Measurements from ENCODE around the gene FNIP2. TPM values are rescaled to one million over a fixed set of nuclear protein-coding genes. Genes with fewer than 3 reads are reported as not detected.

The FNIP2 gene
- total RNA-seq, 1 experiment from 2014 or later, result 35.3 TPM

DNA sequence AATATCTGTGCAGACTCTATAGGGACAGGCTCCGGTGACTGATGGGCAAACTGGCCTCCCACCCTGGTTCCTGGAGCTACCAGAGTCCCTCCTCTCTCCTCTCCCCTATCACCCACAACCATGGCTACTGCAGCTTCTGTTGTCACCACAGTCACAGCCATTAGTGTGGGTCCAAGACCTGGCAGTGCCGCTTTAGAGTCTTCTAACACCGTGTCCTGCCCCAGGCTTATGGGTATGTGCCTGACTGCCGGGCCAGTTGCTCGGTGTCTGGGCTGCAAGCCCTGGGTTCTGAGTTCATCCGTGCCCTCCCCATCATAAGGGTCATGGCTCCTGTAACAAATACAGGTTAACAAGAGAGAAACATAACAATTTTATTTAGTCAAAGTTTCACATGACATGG is 85.4 kb downstream of the FNIP2 start:
- TF ChIP-seq, protein P1, sequence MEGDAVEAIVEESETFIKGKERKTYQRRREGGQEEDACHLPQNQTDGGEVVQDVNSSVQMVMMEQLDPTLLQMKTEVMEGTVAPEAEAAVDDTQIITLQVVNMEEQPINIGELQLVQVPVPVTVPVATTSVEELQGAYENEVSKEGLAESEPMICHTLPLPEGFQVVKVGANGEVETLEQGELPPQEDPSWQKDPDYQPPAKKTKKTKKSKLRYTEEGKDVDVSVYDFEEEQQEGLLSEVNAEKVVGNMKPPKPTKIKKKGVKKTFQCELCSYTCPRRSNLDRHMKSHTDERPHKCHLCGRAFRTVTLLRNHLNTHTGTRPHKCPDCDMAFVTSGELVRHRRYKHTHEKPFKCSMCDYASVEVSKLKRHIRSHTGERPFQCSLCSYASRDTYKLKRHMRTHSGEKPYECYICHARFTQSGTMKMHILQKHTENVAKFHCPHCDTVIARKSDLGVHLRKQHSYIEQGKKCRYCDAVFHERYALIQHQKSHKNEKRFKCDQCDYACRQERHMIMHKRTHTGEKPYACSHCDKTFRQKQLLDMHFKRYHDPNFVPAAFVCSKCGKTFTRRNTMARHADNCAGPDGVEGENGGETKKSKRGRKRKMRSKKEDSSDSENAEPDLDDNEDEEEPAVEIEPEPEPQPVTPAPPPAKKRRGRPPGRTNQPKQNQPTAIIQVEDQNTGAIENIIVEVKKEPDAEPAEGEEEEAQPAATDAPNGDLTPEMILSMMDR (IDR thresholded peaks at IDR 0.05; ENCODE audit: unreplicated experiment), result no peak
- Mint-ChIP-seq H3K36me3 (ENCODE audit: insufficient read depth, unreplicated experiment) (peaks cover 7% of the 10 kb centered on the region), H3K27ac (ENCODE audit: unreplicated experiment) (no peak overlapping the region), H3K27me3 (ENCODE audit: unreplicated experiment) (no peaks in the 10 kb centered on the region), H3K4me1 (ENCODE audit: low read depth, unreplicated experiment) (peaks cover 10% of the 10 kb centered on the region), H3K9me3 (ENCODE audit: low read depth, unreplicated experiment) (no peaks in the 10 kb centered on the region), H3K4me3 (ENCODE audit: low read depth, unreplicated experiment) (no peak overlapping the region)
- DNase-seq, result no peak
- intact Hi-C loops (cut with micrococcal nuclease; ENCODE audit: unreplicated experiment), result no loop called here
- BruUV-seq (replicated peaks), result no TSS peak
- CTCF ChIA-PET, result interaction anchor here (0.7 kb wide), 1 partner anchor 73 kb away, joined by 3 read pairs; no protein-coding TSS in a partner anchor

DNA sequence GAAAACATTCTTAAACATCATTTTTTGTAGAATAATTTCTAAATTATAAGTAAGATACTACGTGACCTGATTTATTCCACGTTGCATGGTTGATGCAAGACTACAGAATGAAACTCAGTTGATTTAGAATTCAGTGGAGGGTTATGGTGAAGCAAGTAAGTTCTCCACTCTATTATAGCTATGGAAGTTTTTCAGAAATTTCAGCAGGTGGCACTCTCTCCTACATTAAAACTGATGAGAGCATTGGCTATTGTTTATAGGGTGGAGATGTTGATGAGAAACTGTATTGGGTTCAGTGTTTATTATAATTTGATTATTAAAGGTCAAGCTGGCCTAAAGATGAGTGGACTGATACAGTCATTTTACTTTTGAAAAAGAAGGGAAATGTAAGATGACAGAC is 88.0 kb downstream of the FNIP2 start:
- H3K27me3 Mint-ChIP-seq (ENCODE audit: unreplicated experiment), result no peaks in the 10 kb centered on the region
- H3K36me3 Mint-ChIP-seq (ENCODE audit: insufficient read depth, unreplicated experiment), result peaks cover 7% of the 10 kb centered on the region
- TF ChIP-seq, protein P1 (IDR thresholded peaks at IDR 0.05; ENCODE audit: unreplicated experiment), result no peak
- intact Hi-C loops (cut with micrococcal nuclease; ENCODE audit: unreplicated experiment), result loop anchor here (1.0 to 5.0 kb wide), 4 partner anchors 318 to 590 kb away; no protein-coding TSS in a partner anchor
- no peaks in the 10 kb centered on the region for H3K4me1 Mint-ChIP-seq (ENCODE audit: low read depth, unreplicated experiment)
- no peaks in the 10 kb centered on the region for H3K9me3 Mint-ChIP-seq (ENCODE audit: low read depth, unreplicated experiment)
- no TSS peak for BruUV-seq (replicated peaks)
- no peak overlapping the region for H3K27ac Mint-ChIP-seq (ENCODE audit: unreplicated experiment)
- no peak for DNase-seq
- no peak overlapping the region for H3K4me3 Mint-ChIP-seq (ENCODE audit: low read depth, unreplicated experiment)
- CTCF ChIA-PET, result interaction anchor here (0.8 to 1.1 kb wide), 4 partner anchors 11 to 607 kb away, joined by 3 to 4 read pairs (median 3); no protein-coding TSS in a partner anchor

DNA sequence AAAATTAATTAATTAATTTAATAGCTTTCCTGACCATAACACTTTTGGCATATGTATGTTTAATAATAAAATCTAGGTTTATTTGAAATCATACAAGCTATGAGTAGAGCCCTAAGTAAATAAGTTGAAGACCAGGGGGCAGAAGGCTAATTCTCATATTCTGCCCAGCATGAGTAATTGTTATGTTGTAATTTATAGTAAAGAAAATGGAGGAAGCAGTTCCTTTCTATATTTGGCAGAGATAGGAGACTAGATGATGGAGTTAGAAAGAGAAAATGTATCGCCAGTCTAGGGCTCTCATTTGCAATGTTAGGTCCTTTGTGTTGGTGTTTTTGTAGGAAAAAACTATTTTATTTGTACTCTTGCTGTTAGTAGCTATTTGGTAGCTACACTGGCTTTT is 89.1 kb downstream of the FNIP2 start:
- CTCF ChIA-PET, result no interaction called here

DNA sequence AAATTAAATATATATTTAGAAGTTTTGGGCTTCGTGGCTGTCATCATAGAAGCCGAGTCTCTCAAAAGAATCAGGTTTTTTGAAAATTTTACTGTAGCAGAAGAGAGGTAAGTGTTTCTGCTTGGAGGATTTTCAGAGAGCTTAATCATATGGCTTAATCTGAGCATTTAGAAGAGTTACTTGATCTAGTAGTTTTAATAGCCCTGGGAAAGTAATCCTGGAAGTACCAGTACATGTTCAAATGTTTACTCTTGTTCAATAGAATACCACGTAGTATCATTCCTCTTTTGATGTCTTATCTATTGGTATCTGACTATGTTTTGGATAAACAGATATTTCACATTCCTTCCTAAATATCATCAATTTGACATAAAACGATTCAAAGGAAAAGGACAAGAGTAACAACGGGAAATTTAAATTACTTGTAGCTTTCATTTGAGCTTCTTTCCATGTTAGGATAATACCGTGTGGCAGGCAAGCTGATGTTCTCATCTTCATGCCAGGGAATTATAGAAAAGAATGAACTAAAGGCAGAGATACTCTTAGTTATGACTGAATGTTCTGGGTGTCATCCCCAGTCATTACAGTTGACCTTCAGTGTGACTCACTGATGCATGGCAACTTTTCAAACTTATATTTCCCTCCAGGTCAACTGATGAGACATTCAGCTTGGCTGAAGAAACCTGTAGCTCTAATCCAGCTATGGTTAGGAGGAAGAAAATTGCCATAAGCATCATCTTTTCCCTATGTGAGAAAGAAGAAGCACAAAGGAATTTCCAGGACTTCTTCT is 89.8 kb downstream of the FNIP2 start:
- no peak for DNase-seq
- Mint-ChIP-seq H3K4me1 (ENCODE audit: low read depth, unreplicated experiment) (no peaks in the 10 kb centered on the region), H3K36me3 (ENCODE audit: insufficient read depth, unreplicated experiment) (peaks cover 12% of the 10 kb centered on the region), H3K27ac (ENCODE audit: unreplicated experiment) (no peak overlapping the region), H3K9me3 (ENCODE audit: low read depth, unreplicated experiment) (no peaks in the 10 kb centered on the region), H3K4me3 (ENCODE audit: low read depth, unreplicated experiment) (no peak overlapping the region), H3K27me3 (ENCODE audit: unreplicated experiment) (no peaks in the 10 kb centered on the region)
- BruUV-seq (replicated peaks), result no TSS peak
- intact Hi-C loops (cut with micrococcal nuclease; ENCODE audit: unreplicated experiment), result loop anchor here (5.0 kb wide), 1 partner anchor 589 kb away; no protein-coding TSS in a partner anchor
- TF ChIP-seq, protein P1 (IDR thresholded peaks at IDR 0.05; ENCODE audit: unreplicated experiment), result no peak
- CTCF ChIA-PET, result no interaction called here

More for the DNA sequence above, 89.1 kb downstream of the FNIP2 start:
- no peaks in the 10 kb centered on the region for H3K4me1 Mint-ChIP-seq (ENCODE audit: low read depth, unreplicated experiment)
- no peak overlapping the region for H3K4me3 Mint-ChIP-seq (ENCODE audit: low read depth, unreplicated experiment)
- peaks cover 9% of the 10 kb centered on the region for H3K36me3 Mint-ChIP-seq (ENCODE audit: insufficient read depth, unreplicated experiment)
- no TSS peak for BruUV-seq (replicated peaks)
- H3K27me3 Mint-ChIP-seq (ENCODE audit: unreplicated experiment), result no peaks in the 10 kb centered on the region
- intact Hi-C loops (cut with micrococcal nuclease; ENCODE audit: unreplicated experiment), result loop anchor here (1.0 to 5.0 kb wide), 4 partner anchors 317 to 589 kb away; no protein-coding TSS in a partner anchor
- no peak for DNase-seq
- no peaks in the 10 kb centered on the region for H3K9me3 Mint-ChIP-seq (ENCODE audit: low read depth, unreplicated experiment)
- H3K27ac Mint-ChIP-seq (ENCODE audit: unreplicated experiment), result no peak overlapping the region
- TF ChIP-seq, protein P1 (IDR thresholded peaks at IDR 0.05; ENCODE audit: unreplicated experiment), result no peak

Data from Calu3 (cell line).